OCI-LY3 (cell line): ENCODE measurements around the gene ZNF318.

ENCODE experiments used
- EZH2phosphoT487 ChIP-seq: fragments of 200-600 bp; shearing (Covaris generic); IDR thresholded peaks from 2 replicates; pipeline ENCODE4 v1.6.1; 2018; ENCODE audit warnings: antibody characterized with exemption, mixed run types, low read depth
- TF ChIP-seq, protein P1 (sequence below): fragments of 200-600, 300-600 bp; sonication (generic); IDR thresholded peaks from 2 replicates; pipeline ENCODE4 v1.5.1; 2014; ENCODE audit warnings: antibody characterized with exemption, low read length, low read depth

DNA sequence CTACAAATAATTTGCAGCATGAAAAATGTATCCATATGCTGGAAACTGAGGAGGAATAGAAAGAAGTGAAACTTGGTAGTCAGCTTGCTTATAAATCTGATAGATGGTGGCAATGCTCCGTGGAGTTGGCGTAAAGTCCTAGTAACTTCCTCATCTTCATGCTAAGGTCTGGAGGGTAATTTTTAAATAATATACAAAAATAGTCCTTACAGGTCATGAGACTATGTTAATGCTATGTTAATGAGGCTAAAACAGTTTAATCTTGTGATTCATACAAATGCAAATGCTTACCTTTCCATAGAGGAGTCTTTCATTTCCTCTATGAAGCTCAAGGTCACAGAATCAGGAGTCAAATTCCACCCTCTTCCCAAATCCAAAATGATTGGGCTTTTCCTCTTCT lies 51.4 kb downstream of the ZNF318 start:
- TF ChIP-seq, protein P1, sequence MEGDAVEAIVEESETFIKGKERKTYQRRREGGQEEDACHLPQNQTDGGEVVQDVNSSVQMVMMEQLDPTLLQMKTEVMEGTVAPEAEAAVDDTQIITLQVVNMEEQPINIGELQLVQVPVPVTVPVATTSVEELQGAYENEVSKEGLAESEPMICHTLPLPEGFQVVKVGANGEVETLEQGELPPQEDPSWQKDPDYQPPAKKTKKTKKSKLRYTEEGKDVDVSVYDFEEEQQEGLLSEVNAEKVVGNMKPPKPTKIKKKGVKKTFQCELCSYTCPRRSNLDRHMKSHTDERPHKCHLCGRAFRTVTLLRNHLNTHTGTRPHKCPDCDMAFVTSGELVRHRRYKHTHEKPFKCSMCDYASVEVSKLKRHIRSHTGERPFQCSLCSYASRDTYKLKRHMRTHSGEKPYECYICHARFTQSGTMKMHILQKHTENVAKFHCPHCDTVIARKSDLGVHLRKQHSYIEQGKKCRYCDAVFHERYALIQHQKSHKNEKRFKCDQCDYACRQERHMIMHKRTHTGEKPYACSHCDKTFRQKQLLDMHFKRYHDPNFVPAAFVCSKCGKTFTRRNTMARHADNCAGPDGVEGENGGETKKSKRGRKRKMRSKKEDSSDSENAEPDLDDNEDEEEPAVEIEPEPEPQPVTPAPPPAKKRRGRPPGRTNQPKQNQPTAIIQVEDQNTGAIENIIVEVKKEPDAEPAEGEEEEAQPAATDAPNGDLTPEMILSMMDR = no peak
- no peak for TF ChIP-seq EZH2phosphoT487
